Renal cortical epithelial cell (primary cell): ENCODE measurements around the gene THRB. TPM values are rescaled to one million over a fixed set of nuclear protein-coding genes. Genes with fewer than 3 reads are reported as not detected.

ENCODE experiments used
- DNase-seq: peaks from one replicate; pipeline ENCODE4 v3.0.0-alpha.2; 2011; ENCODE audit warnings: low read depth
- total RNA-seq: library from RNA; depleted of rRNA; stranded (reverse); fragments of >200 nt; gene quantifications from 2 replicates; pipeline ENCODE4 v1.2.3, GENCODE V29; 2014

THRB gene
- total RNA-seq, 1 donor from 2014 or later = 46.1 TPM

- no peak for DNase-seq
These were observed 223.4 kb downstream of the THRB start for GRCh38 chr3:24271228-24271627.

DNA sequence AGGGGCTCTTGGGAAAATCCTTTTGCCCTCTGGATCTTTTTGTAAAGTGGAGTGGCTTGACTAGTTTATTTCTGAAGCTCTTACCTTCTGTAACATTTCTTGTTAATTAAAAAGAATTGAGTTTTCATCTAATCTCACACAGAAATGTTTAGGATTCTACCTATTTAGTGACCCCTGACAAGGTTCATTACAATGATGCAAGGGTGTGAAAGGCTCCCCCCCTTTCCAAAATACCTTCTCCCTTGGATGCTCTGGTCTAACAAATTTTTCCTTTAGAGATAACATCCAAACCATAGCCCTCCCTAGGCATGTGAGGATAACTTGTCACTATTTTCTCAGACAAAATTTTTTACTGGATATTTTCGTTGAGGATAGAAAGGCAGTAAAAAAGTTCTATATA, 223.9 kb downstream of the THRB start:
- peak; percentile 40 for DNase-seq

- peak; percentile 92 for DNase-seq
These were observed 224.4 kb downstream of the THRB start for GRCh38 chr3:24270204-24270691.

DNA sequence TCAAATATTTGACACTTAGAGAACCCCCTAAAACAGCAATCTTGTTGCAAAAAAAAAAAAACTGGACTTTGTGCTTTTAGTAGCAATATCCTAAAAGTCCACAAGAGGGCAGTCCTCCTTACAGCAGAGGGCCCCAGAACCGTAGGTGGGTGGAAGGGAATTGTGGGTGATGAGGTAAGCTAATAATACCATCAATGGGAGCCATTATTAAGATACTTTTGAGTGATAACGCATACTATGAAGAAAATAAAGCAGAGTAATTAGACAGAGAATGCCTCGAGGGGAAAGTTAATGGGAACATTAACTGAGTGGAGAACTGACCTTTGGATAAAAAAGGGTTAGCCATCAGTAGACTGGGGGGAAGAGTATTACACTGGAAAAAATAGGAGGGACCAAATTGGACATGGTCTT, 229.9 kb downstream of the THRB start:
- DNase-seq = peak; percentile 51

GRCh38 chr3:24264011-24264410, 230.6 kb downstream of the THRB start:
- DNase-seq = no peak

GRCh38 chr3:24263069-24263668, 231.5 kb downstream of the THRB start:
- no peak for DNase-seq

GRCh38 chr3:24261521-24261920, 233.1 kb downstream of the THRB start:
- no peak for DNase-seq

GRCh38 chr3:24259901-24260512, 234.6 kb downstream of the THRB start:
- DNase-seq = no peak

- DNase-seq = no peak
These were observed 235.7 kb downstream of the THRB start for GRCh38 chr3:24258727-24259600.

DNA sequence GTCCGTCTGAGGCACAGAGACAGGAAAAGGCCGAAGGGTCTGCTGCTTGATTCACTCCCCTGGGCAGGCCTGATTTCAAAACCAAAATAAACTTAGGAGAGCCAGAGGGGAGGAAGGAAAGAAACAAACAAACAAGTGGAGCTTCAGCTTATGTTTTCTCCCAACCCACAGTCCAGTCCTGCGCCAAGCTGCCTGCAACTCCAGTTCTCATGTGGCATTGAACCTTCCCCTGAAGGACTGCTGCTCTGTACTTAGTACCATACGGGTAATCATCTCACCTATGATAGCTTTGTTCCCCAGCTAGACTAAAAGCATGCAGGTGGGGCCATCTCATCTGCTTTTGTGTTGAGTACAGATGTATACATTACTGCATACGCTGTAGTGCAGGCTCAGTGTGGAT, 236.4 kb downstream of the THRB start:
- no peak for DNase-seq

DNA sequence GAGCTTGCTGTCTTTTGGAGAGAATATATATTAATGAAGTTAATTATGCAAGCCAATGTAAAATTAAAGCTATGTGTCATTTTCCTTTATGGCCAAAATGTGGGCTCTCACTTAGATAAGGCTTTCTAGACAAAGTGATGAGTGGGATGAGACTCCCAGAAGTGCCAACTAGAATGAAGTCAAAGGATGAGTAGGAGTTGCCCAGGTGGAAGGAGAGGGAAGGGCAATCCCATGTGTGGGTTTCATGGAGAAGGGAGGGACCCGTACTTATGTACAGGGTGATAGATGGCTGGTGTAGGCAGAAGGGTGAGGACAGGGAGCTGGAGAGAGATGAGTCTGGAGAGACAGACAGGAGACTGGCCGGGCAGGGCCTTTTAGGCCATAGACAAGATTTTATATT, 239.2 kb downstream of the THRB start:
- no peak for DNase-seq

DNA sequence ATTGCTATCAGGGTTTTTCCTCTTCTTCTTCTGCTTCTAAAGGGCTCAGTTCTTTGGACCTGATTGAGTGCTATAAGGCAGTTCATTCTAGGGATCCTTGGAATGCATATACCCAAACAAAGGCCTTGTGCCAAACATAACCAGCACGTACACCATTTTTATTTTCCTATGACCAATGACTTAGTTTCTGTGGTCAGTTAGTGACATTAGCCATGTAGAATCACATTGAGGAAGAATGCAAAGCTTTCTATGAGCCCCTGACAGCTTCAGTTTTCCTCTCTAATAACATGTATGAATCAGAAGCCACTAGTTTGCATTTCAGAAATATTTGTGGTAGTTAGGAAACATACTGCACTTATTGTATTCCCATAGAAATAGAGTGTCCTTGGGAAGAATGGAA, 240.0 kb downstream of the THRB start:
- peak; percentile 77 for DNase-seq

- no peak for DNase-seq
These were observed 241.3 kb downstream of the THRB start for GRCh38 chr3:24253336-24253735.

- DNase-seq = no peak
These were observed 245.1 kb downstream of the THRB start for GRCh38 chr3:24249523-24249922.

DNA sequence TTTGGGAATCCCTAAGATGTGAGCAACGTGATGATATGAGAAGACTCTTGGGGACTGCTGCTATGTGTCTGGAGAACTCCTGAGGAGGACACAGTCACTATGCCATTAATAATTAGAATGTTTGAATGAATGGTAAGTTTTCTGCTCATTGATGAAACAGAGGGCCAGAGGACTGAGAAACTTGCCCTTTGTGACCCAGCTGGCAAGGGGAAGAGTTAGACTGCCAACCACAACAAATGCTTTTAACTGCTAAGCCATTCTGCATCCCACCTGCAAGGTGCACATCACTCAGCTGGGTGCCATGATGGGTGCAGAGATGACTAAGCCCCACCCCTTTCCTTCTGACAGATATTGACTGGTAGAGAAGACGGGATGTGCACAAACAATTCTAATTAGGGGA, 249.6 kb downstream of the THRB start:
- DNase-seq = no peak

DNA sequence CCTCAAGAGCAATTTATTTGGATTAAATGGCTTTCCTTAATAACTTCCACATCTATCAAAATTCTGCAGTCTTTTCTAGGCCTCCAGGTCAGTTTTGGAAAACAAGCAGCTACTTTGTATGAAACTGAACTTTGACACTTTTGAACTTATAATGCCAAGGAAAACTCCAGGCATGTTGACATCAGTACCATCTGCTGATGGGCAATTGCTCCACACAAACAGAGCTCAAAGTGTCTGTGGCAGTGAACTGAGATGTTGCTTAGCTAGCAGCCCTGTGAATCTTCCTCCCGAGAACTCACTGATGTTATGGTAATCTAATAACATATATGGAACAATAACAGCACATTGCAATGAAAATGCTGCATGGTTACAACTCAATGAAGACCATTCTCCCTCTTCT, 250.2 kb downstream of the THRB start:
- no peak for DNase-seq

- DNase-seq = peak; percentile 84
These were observed 252.5 kb downstream of the THRB start for GRCh38 chr3:24242012-24242698.

DNA sequence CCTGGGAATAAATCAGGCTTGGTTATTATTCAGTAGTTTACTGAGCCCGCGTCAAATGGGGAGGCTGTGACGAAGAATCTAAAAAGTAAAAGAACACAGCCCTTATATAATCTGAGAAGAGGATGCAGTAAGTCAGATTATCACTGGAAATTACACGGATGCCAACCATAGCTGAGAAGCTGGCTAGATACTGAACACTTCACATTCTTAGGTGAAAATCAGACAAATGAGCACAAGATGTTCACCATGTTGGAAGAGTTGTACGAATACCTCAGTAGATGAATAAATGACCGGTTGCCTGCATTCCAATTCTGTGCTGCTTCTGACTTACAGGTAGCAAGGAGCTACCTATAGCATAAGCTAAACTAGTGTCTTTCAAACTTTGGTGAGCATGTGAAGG, 254.3 kb downstream of the THRB start:
- no peak for DNase-seq

GRCh38 chr3:24237971-24238706, 256.5 kb downstream of the THRB start:
- DNase-seq = peak; percentile 96

DNA sequence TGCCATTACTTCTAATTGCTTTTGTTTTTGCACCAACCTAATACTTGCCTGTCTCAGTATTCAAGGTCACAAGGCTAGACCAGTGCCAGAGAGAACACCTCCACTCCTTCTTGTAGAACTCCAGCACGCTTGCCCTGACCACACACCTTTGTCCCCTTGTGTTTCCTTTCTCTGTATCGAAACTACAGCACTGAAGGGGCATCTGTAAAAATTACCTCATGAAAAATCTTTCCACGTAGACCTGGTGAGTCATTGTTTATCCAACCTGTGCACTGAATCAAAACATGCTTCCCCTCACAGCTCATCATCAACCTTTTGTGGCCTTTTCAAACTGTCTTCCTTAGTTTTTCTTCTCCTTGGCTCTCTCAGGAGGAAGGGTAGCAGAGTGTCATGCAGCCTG, 259.5 kb downstream of the THRB start:
- peak; percentile 85 for DNase-seq

GRCh38 chr3:24232784-24233183, 261.9 kb downstream of the THRB start:
- DNase-seq = no peak
